Measurements from ENCODE around the gene PTK7.

PTK7 gene

DNA sequence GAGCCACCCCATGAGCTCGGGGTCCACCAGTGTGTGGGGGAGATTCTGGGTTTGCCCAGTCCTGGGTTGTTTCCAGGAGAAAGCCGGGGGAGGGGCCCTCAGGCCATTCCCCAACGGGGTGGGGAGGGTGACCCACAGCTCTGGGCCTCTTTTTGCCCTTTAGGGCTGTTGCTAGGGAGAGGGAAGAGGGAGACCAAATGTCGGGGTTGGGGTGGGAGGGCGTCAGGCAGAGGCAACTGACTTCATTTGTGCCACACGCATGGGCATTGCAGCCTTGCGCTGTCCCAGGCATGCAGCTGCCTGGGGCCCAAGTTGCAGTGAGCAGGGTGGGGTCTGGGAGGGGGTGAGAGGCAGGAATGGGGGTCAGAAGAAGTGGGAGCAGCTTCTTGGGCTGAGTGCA, 103.9 kb downstream of the PTK7 start:
- DNase-seq (ENCODE audit: low read depth) = no peak

DNA sequence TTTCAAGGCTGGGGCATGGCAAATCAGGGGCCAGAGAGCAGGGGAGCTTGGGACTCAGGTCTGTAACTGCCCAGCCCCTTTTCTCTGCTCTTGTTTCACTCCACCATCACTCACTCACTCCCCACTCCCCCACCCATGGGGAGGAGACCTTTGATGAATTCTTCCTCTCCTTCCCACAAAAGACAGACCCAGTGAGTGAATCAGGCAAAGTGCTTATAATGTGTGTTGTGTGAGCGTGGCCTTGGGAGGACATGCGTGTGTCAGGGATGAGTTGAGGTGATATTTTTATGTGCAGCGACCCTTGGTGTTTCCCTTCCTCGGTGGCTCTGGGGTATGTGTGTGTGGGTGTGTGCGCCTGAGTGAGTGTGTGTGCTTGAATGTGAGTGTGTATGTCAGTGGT, 104.9 kb downstream of the PTK7 start:
- DNase-seq (ENCODE audit: low read depth) = no peak

DNA sequence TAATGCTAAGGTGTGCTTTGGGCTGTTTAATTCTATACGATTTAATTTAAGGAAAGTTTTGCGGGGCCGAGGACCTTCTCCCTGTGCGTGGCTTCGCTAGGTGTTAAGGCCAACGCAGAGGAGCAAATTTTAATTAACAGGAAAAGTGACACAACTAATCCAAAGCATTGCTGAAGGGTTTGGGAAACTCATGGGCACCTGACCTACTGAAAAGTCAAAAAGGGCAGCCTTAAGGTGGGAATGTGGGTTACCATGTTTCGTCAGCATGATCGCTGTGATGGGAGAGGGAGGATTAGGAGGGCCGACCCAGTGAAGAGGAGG, 105.5 kb downstream of the PTK7 start:
- no peak for DNase-seq (ENCODE audit: low read depth)

DNA sequence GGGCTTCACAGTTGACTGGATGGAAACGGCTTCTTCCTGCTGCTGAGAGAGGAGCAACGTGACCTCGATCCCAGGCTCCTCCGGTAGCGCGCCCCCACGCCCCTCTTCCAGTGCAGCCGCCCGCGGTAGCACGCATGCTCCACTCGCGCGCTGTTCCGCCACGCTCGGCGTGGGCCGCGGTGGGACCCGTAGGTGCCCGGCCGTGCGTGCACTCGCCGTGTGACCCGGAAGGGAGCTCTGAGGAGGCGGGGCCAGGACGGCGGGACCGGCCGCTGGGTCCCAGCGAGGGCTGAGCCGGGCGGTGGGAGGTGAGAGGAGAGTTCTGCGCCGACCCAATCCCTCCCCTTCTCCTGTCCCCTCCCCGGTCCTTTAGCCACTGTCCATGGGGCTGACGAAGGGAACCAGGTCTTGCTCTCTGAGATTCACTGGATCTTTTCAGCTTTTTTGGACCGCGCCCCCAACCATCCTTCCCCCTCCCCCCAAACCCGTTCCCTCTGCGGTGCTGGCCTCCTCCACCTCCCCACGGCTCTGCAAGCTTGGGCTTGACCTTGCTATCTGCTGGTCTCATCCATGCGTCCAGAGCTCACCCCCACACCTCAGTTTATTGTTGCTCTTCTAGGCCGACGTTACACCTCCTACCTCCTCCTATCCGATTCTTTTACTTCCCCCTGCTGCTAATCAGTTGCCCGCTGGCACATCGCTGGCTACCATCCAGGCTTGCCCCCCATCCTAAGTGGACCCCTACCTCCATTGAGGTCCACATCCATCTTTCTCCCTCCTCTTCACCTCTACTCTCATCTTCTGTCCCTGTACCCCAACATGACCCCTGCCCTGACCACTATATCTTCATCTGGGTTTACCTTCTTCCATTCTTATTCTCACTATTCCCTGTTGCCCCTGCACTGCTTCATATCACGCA, 106.1 kb downstream of the PTK7 start, which contains the start of gene CUL9:
Gene CUL9, plus strand, starts transcription at position 255 of the 919 bp plus-strand sequence. CDS start 2,115 bp downstream, outside the sequence.
- peak; percentile 37 for DNase-seq (ENCODE audit: low read depth)

DNA sequence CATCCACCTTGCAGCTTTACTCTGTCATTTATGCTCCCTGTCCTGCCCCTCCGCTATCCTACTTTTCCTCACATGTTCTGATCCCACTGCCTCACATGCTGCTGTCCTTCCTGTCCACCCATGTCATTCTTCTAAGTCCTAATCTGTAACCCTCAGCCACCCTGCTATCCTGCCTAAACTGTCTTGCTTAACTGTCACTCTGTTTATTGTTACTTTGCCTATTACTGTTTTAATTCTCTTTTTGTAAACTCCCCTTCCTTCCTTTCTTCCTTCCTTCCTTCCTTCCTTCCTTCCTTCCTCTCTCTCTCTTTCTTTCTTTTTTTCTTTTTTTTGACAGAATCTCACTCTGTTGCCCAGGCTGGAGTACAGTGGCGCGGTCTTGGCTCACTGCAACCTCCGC, 107.3 kb downstream of the PTK7 start:
- DNase-seq (ENCODE audit: low read depth) = no peak

DNA sequence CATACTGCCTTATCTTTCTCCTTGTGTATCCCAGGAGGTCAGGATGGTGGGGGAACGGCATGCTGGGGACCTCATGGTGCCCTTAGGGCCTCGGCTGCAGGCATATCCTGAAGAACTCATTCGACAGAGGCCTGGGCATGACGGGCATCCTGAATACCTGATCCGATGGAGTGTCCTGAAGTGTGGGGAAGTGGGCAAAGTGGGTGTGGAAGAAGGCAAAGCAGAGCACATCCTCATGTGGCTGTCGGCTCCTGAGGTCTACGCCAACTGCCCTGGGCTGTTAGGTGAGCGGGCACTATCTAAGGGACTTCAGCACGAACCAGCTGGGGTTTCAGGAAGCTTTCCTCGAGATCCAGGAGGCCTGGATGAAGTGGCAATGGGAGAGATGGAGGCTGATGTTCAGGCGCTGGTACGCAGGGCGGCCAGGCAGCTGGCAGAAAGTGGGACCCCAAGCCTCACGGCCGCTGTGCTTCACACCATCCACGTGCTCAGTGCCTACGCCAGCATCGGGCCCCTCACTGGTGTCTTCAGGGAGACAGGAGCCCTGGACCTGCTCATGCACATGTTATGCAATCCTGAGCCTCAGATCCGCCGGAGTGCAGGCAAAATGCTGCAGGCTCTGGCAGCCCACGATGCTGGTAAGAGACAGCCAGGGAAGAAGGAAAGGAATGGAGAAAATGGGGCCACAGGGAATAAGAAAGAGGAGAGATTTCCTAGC, 108.3 kb downstream of the PTK7 start:
- no peak for DNase-seq (ENCODE audit: low read depth)

DNA sequence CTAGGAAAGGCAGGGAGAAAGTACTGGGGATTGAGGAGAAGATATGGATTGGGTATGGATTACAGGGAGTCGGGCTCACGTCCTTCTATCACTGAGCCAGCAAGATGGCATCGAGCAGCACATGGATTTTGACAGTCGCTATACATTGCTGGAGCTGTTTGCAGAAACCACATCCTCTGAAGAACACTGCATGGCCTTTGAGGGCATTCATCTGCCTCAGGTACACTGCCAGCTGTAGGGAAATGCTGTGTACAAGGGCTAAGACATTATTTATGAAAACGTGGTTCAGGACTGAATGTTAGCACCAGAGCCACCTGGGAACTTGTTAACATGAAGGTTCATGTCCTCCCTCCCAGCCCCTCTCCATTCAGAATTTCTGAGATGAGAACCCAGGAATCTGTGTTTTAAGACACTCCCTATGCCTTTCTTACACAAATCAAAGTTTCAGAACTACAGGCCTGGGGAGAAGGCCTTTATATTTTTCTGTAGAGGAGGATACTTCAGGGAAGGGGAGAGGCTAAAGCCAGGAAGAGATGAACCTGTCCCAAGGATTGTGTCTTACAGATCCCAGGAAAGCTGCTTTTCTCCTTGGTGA, 109.4 kb downstream of the PTK7 start:
- DNase-seq (ENCODE audit: low read depth) = no peak

DNA sequence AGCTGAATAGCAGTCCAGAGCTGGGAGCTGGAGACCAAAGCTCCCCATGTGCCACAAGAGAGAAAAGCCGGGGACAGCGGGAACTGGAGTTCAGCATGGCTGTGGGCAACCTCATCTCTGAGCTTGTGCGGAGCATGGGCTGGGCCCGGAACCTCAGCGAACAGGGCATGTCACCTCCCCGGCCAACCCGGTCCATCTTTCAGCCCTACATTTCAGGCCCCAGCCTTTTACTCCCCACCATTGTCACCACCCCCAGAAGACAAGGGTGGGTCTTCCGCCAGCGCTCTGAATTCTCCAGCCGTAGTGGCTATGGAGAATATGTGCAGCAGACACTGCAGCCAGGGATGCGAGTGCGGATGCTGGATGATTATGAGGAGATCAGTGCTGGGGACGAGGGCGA, 109.9 kb downstream of the PTK7 start:
- no peak for DNase-seq (ENCODE audit: low read depth)

DNA sequence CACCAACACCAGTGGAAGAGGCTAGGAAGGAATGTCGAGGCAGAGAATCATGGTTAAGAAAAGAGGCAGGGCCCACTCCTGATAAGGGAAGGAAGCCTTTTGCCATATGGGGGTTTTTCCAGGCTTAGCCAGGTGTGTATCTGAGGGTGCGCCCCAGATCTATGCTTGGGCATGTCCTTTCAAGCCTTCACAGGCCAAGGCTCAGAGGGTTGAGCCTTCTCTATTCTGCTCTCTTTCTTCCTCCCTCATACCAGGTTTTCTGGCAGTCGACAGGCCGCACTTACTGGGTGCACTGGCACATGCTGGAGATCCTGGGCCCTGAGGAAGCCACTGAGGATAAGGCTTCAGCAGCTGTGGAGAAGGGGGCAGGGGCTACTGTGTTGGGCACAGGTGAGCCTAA, 110.6 kb downstream of the PTK7 start:
- no peak for DNase-seq (ENCODE audit: low read depth)

DNA sequence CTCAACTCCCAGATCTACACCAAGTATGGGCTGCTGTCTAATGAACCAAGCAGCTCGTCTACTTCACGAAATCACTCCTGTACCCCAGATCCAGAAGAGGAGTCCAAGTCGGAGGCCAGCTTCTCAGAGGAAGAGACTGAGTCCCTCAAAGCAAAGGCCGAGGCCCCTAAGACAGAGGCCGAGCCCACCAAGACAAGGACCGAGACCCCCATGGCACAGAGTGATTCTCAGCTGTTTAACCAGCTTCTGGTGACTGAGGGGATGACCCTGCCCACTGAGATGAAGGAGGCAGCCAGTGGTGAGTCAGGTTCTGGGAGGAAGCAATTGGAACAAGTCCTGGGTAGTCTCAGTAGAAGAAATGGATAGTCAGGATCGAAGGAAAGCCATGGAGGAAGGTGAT, 111.7 kb downstream of the PTK7 start:
- no peak for DNase-seq (ENCODE audit: low read depth)

DNA sequence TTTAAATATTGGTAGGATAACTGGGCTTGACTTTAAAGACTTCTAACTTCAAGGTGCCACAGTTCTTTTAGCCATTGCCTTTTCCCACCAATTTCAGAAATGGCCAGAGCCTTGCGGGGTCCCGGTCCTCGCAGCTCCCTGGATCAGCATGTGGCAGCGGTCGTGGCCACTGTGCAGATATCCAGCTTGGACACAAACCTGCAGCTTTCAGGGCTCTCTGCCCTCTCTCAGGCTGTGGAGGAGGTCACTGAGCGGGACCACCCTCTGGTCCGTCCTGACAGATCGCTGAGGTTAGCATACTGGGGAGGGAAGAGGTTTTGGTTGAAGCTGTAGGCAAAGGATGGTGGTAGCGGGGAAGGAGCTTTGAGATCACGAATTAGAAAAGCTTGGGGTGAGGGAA, 112.3 kb downstream of the PTK7 start:
- DNase-seq (ENCODE audit: low read depth) = no peak

DNA sequence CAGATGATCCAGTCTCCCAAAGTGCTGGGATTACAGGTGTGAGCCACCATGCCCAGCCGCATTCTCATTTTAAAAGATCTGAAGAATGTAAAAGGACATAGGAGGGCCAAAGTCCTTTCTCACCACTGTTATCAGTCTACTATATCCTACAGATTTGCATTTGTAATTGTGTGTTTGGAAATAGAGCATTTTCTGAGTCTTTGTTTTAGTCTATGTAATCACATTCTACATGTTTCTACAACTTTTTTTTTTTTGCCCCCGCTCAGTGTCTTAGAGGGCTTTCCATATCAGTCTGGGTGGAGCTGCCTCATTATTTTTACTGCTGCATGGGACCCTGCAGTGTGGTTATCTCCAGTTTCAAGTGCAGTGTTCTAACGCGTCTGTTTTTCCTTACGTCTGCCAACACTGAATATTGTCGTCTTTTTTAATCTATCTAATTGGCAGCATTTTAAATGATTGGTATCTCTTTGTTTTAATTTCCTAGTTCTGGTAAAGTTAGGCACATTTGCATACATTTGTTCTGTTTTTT, 113.7 kb downstream of the PTK7 start:
- no peak for DNase-seq (ENCODE audit: low read depth)

DNA sequence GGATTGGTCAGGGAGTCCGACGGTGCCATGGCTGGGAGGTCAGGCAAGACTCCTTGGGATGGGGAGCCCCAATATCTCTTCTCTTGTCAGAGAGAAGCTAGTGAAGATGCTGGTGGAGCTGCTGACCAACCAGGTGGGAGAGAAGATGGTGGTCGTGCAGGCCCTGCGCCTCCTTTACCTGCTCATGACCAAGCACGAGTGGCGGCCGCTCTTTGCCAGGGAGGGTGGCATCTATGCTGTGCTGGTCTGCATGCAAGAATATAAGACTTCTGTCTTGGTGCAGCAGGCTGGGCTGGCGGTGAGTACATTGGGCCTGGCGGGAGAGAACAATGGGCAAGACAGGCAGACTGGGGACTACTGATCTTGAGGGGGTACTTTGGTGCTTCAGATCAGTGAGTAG, 116.8 kb downstream of the PTK7 start:
- no peak for DNase-seq (ENCODE audit: low read depth)

DNA sequence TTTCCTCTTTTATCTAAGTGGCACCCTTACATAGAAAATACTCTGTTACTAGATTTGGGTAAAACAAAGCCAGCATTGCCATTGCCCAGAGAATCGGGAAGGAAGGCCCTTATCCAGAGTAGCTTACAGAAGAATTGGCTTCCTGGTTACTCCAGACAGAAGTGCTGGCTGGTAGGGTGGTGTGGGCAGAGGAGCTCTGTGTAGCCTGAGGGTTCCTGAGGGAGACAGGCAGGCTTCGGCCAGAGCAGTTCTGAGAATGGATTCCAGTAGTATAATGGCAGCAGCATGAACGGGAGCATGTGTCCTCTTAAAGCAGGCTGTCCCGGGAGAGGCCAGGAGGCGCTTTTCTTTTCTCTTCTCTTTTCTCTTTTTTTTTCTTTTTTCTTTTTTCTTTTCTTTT, 117.8 kb downstream of the PTK7 start:
- no peak for DNase-seq (ENCODE audit: low read depth)

DNA sequence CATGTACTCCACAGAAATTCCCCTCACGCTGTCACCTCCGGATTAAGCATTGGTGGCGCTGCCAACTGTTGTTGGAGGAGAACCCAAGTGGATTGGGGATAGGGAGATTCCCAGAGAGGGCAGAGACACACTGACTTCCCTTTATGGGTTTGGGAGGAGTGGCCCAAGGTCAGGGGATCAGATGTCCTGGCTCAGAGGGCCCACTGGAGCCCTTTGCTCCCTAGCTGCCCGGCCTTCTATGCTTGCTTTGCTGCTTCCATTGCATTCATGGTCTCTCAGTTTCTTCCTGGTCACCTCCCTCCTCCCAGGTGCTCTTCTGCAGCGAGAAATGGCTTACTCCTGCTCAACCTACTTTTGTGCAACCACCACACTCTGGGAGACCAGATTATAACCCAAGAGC, 120.2 kb downstream of the PTK7 start:
- no peak for DNase-seq (ENCODE audit: low read depth)

DNA sequence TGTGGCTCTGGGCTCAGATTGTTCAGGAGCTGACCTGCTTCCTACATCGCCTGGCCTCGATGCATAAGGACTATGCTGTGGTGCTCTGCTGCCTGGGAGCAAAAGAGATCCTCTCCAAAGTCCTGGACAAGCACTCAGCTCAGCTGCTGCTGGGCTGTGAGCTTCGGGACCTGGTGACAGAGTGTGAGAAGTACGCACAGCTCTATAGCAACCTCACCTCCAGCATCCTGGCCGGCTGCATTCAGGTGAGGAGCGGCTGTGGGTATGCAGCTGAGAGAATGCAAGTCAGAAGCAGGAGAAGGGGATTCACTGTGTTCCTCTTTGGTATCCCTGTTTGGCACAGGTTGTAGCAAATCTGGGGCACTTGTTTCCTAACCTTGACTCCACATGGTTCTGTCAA, 123.8 kb downstream of the PTK7 start:
- no peak for DNase-seq (ENCODE audit: low read depth)

DNA sequence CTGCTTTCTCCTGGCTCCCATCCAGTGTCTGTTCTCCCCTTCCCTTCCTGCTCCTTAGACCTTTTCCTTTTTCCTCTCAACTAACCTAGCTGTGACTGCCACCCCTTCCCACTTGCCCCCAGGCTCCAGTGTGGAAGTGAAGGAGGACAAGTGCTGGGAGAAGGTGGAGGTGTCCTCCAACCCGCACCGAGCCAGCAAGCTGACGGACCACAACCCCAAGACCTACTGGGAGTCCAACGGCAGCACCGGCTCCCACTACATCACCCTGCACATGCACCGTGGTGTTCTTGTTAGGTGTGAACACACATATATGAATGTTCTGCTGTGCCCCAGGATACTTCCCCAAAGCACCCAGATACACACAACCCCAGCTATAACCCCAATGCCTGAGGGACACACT, 124.4 kb downstream of the PTK7 start:
- DNase-seq (ENCODE audit: low read depth) = no peak

DNA sequence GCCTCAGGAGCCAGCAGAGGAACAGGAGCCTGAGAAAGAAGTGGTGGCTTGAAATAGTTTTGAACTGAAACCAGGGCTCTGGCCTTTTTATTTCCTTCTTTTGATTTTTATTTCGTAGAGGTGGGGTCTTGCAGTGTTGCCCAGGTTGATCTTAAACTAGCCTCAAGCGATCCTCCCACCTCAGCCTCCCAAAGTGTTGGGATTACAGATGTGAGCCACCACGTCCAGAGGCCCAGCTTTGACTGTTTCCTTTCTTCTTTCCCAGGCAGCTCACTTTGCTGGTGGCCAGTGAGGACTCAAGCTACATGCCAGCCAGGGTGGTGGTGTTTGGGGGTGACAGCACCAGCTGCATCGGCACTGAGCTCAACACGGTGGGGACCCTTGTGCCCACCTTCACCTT, 126.3 kb downstream of the PTK7 start:
- no peak for DNase-seq (ENCODE audit: low read depth)

DNA sequence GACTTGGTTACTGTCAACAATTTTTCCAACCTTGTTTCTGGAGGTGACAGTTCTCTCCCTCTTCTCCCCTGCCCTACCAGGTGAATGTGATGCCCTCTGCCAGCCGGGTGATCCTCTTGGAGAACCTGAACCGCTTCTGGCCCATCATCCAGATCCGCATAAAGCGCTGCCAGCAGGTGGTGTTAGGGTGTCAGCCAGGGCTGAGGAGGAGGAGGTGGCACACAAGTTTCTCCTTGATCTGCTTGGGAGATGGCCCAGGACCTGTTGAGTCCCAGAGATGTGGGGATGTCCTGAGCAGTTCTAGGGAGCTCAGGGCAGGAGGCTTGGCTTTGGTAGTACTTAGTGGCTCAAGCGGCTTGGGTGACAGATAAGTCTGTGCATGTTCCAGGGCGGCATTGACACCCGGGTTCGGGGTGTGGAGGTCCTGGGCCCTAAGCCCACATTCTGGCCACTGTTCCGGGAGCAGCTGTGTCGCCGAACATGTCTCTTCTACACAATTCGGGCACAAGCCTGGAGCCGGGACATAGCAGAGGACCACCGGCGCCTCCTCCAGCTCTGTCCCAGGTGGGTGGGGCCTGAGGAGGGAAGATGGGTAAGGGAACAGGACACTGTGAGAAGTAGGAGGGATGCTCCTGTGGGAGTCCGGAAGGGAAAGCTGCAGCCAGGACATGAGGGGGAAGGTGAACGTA, 127.1 kb downstream of the PTK7 start:
- DNase-seq (ENCODE audit: low read depth) = no peak

DNA sequence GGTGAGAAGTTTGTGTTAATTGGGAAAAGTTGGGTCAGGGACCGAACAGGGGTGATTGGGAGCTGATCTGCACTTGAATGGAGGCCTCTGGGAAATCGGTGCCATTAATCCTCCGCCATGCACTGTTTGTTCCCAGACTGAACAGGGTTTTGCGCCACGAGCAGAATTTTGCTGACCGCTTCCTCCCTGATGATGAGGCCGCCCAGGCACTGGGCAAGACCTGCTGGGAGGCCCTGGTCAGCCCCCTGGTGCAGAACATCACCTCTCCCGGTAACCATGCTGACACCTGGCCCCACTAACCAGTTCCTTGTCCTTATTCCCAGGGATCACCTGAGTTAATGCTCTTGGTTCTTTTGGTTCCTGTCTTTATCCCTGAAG, 127.6 kb downstream of the PTK7 start:
- DNase-seq (ENCODE audit: low read depth) = no peak

DNA sequence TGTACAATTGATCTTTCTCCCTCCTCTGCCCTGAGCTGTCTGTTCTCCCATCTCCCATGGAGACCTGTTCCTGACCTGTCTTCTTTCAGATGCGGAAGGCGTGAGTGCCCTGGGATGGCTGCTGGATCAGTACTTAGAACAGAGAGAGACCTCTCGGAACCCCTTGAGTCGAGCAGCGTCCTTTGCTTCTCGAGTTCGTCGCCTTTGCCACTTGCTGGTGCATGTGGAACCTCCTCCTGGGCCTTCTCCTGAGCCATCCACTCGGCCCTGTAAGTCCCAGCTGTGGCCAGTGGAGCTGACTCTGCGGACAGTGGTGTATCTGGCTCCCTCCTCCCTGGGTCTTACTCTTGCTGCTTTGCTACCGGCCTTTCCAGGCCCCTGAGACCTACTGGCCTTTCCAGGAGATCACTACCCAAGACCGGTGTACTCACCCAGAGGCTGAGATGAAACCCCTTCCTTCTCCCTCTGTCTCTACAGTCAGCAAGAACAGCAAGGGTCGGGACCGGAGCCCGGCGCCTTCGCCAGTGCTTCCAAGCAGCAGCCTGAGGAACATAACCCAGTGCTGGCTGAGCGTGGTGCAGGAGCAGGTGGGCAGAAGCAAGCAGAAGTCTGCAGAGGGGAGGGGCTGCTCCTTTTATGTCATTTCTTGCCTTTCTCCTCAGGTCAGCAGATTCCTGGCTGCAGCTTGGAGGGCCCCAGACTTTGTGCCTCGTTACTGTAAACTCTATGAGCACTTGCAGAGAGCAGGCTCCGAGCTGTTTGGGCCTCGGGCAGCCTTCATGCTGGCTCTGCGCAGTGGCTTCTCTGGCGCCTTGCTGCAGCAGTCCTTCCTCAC, 128.4 kb downstream of the PTK7 start:
- DNase-seq (ENCODE audit: low read depth) = no peak
